Stomach (tissue), 4 donors: ENCODE data around the gene GPN3.

ENCODE experiments used
- EP300 ChIP-seq: sonication (generic); formaldehyde crosslinking; IDR thresholded peaks from one replicate; pipeline ENCODE4 v1.6.1; 2017; ENCODE audit warnings: antibody characterized with exemption
- POLR2A ChIP-seq, 4 donors: fragments of 450-650 bp; IDR thresholded peaks; one replicate each; pipeline ENCODE4 v1.6.1; 2016; ENCODE audit warnings: antibody characterized with exemption in 4 of 4, control low read depth in 2 of 4, mild to moderate bottlenecking in 1 of 4, moderate library complexity in 1 of 4
- POLR2AphosphoS5 ChIP-seq, 3 donors: sonication (generic); formaldehyde crosslinking; IDR thresholded peaks; one replicate each; pipeline ENCODE4 v1.6.1; 2016; ENCODE audit warnings: antibody characterized with exemption in 3 of 3
- TF ChIP-seq, protein P1 (sequence below), 7 experiments: fragments of 450-650 bp in 4 of 7; fragments of 200-600 bp in 3 of 7; sonication (generic) in 3 of 7; IDR thresholded peaks; one replicate each; pipeline ENCODE4 v1.5.1; 2016 to 2019; ENCODE audit warnings: antibody characterized with exemption in 7 of 7, control low read depth in 2 of 7, mild to moderate bottlenecking in 1 of 7

DNA sequence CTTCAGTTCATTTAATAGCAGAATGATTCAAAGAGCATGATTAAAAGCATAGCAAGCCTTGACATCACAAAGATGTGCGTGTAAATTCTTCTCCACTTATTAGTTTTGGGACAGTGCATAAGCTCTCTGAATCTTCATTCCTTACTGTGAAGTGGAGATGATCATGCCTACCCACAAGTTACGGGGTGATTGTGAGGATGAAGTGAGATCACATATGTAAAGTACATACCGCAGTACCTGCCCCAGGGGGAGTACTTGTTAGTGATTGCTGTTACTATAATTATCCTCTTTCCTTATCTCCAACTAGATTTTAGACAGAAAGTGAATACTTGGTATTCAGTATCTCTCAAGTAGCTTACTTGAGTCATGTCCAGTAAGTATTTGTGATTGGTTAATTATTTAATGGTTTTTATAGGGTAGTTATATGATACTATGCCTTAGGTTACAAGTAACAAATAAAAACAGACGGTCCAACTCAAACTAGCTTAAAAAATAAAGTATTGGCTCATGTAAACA lies 40.1 kb upstream of the GPN3 start:
- TF ChIP-seq, protein P1, sequence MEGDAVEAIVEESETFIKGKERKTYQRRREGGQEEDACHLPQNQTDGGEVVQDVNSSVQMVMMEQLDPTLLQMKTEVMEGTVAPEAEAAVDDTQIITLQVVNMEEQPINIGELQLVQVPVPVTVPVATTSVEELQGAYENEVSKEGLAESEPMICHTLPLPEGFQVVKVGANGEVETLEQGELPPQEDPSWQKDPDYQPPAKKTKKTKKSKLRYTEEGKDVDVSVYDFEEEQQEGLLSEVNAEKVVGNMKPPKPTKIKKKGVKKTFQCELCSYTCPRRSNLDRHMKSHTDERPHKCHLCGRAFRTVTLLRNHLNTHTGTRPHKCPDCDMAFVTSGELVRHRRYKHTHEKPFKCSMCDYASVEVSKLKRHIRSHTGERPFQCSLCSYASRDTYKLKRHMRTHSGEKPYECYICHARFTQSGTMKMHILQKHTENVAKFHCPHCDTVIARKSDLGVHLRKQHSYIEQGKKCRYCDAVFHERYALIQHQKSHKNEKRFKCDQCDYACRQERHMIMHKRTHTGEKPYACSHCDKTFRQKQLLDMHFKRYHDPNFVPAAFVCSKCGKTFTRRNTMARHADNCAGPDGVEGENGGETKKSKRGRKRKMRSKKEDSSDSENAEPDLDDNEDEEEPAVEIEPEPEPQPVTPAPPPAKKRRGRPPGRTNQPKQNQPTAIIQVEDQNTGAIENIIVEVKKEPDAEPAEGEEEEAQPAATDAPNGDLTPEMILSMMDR (IDR thresholded peaks at IDR 0.05) = no peak
- no peak for TF ChIP-seq POLR2AphosphoS5 (IDR thresholded peaks at IDR 0.05)
- TF ChIP-seq POLR2A (IDR thresholded peaks at IDR 0.05) = no peak
- TF ChIP-seq EP300 = no peak
